ENCODE results near the gene GPC1. TPM values are rescaled to one million over a fixed set of nuclear protein-coding genes. Genes with fewer than 3 reads are reported as not detected.
"Not testable (repeated sequence)": the region's sequence is repeated elsewhere in the genome, so short reads cannot be mapped to it uniquely, and the experiment has no call there.

GPC1 gene
- total RNA-seq (2014; rRNA removed; shearing (Covaris generic)), result 9.9 and 12.3 TPM in 2 replicates

GRCh38 chr2:240435457-240435947, at the start of gene GPC1:
Gene GPC1 (plus strand): TSS chr2:240435663. CDS start chr2:240435919, 256 bp downstream.
- peak; percentile 55 for DNase-seq (ENCODE audit: low spot score)

- DNase-seq (ENCODE audit: low spot score), result no peak
Observed at GRCh38 chr2:240386326-240386725, 49.1 kb upstream of the GPC1 start.

- DNase-seq (ENCODE audit: low spot score), result not testable (repeated sequence)
Observed at GRCh38 chr2:240386743-240387142, 48.7 kb upstream of the GPC1 start.

GRCh38 chr2:240387325-240387668, 48.2 kb upstream of the GPC1 start:
- DNase-seq (ENCODE audit: low spot score), result no peak

- peak; percentile 24 for DNase-seq (ENCODE audit: low spot score)
Observed at GRCh38 chr2:240387669-240388358, 47.6 kb upstream of the GPC1 start.

- DNase-seq (ENCODE audit: low spot score), result no peak
Observed at GRCh38 chr2:240388471-240389301, 46.8 kb upstream of the GPC1 start.

- no peak for DNase-seq (ENCODE audit: low spot score)
Observed at GRCh38 chr2:240389302-240389805, 46.1 kb upstream of the GPC1 start.

GRCh38 chr2:240390091-240391073, 45.1 kb upstream of the GPC1 start:
- DNase-seq (ENCODE audit: low spot score), result no peak

GRCh38 chr2:240391111-240392051, 44.1 kb upstream of the GPC1 start:
- no peak for DNase-seq (ENCODE audit: low spot score)

GRCh38 chr2:240392084-240392947, 43.1 kb upstream of the GPC1 start:
- no peak for DNase-seq (ENCODE audit: low spot score)

GRCh38 chr2:240392948-240393830, 42.3 kb upstream of the GPC1 start:
- no peak for DNase-seq (ENCODE audit: low spot score)

GRCh38 chr2:240393831-240394410, 41.5 kb upstream of the GPC1 start:
- no peak for DNase-seq (ENCODE audit: low spot score)

- DNase-seq (ENCODE audit: low spot score), result no peak
Observed at GRCh38 chr2:240394549-240394948, 40.9 kb upstream of the GPC1 start.

- no peak for DNase-seq (ENCODE audit: low spot score)
Observed at GRCh38 chr2:240395448-240395847, 40.0 kb upstream of the GPC1 start.

- no peak for DNase-seq (ENCODE audit: low spot score)
Observed at GRCh38 chr2:240395896-240396622, 39.4 kb upstream of the GPC1 start.

GRCh38 chr2:240396623-240397541, 38.6 kb upstream of the GPC1 start:
- DNase-seq (ENCODE audit: low spot score), result no peak

Measured in HT-29 (cell line).